RWPE1 (cell line): ENCODE data around the gene SH2B3.

Experiments used
- CTCF ChIA-PET: fragments of 350-600 bp; sonication (Branson Sonifier 250); formaldehyde crosslinking; extraction: SDS; loops from one replicate; lab custom pipeline; 2021; lab: Yijun Ruan, JAX
- POLR2A ChIA-PET: fragments of 400-600 bp; formaldehyde crosslinking; extraction: SDS; loops from one replicate; lab custom pipeline; 2020; ENCODE audit warnings: antibody characterized with exemption; ENCODE audit not compliant: low non-redundant PET; lab: Yijun Ruan, JAX
- DNase-seq: peaks from one replicate; pipeline ENCODE4 v3.0.0; 2012; ENCODE audit warnings: low spot score
- H3K27ac ChIP-seq: fragments of 450-650 bp; 2 replicates; pipeline ENCODE4 v1.5.1; 2017
- CTCF ChIP-seq: fragments of 450-650 bp; conservative IDR thresholded peaks from 2 replicates; pipeline ENCODE4 v1.5.1; 2017; ENCODE audit warnings: low read depth, mild to moderate bottlenecking

SH2B3 gene

GRCh38 chr12:111411185-111411764, 5.6 kb downstream of the SH2B3 start:
- ChIA-PET POLR2A (no interaction called here), CTCF (interaction anchor here (0.6 to 2.0 kb wide), 4 partner anchors 12 to 262 kb away, joined by 3 to 7 read pairs (median 4); no protein-coding TSS in a partner anchor)
- no peak for DNase-seq
- peak overlapping the region; percentile 69 for H3K27ac ChIP-seq
- TF ChIP-seq CTCF = no peak

GRCh38 chr12:111412007-111412829, 6.5 kb downstream of the SH2B3 start:
- peak overlapping the region; percentile 69 for H3K27ac ChIP-seq
- TF ChIP-seq CTCF = no peak
- ChIA-PET POLR2A (no interaction called here), CTCF (interaction anchor here (0.6 to 2.7 kb wide), 5 partner anchors 15 to 261 kb away, joined by 4 to 16 read pairs (median 7); no protein-coding TSS in a partner anchor)
- DNase-seq = no peak

- no peak for DNase-seq
- CTCF ChIA-PET = interaction anchor here (0.6 to 2.7 kb wide), 5 partner anchors 16 to 231 kb away, joined by 3 to 16 read pairs (median 4); no protein-coding TSS in a partner anchor
- peak overlapping the region; percentile 69 for H3K27ac ChIP-seq
- TF ChIP-seq CTCF = no peak
- POLR2A ChIA-PET = no interaction called here
Measured at GRCh38 chr12:111412830-111413441, 7.2 kb downstream of the SH2B3 start.

GRCh38 chr12:111413442-111414086, 7.8 kb downstream of the SH2B3 start:
- DNase-seq = no peak
- TF ChIP-seq CTCF = no peak
- peak overlapping the region; percentile 25 for H3K27ac ChIP-seq
- POLR2A ChIA-PET = no interaction called here
- CTCF ChIA-PET = interaction anchor here (0.6 to 2.7 kb wide), 6 partner anchors 17 to 996 kb away, joined by 3 to 16 read pairs (median 4); no protein-coding TSS in a partner anchor

GRCh38 chr12:111414711-111415252, 9.1 kb downstream of the SH2B3 start:
- CTCF ChIA-PET = interaction anchor here (2.7 kb wide), 1 partner anchor 37 kb away, joined by 16 read pairs; no protein-coding TSS in a partner anchor
- no peak for DNase-seq
- TF ChIP-seq CTCF = no peak
- H3K27ac ChIP-seq = peak overlapping the region; percentile 25
- POLR2A ChIA-PET = no interaction called here

- ChIA-PET CTCF (no interaction called here), POLR2A (no interaction called here)
- DNase-seq = no peak
- no peak for TF ChIP-seq CTCF
- H3K27ac ChIP-seq = no peak overlapping the region
Measured at GRCh38 chr12:111417290-111417689, 11.6 kb downstream of the SH2B3 start.
